Measurements from ENCODE around the gene BTNL8. TPM values are rescaled to one million over a fixed set of nuclear protein-coding genes. Genes with fewer than 3 reads are reported as not detected.

The BTNL8 gene
- total RNA-seq (not detected in 2 replicates), polyA plus RNA-seq (not detected in 2 replicates), polyA minus RNA-seq (not detected in 2 replicates), Bru-seq, nascent RNA (percentile 2 among the genes with signal in this experiment), BruChase-seq, experiment 1, labeled RNA remaining after a 6-hour chase (not detected), BruChase-seq, experiment 2, labeled RNA remaining after a 2-hour chase (percentile 6 among the genes with signal in this experiment)
- not detected in 2 replicates for polyA plus RNA-seq (2011; cell fraction: cytosol; rRNA removed)
- not detected in 2 replicates for polyA plus RNA-seq (2011; cell fraction: nucleus; rRNA removed)
- not detected in 2 replicates for polyA plus RNA-seq (2012)
- not detected for polyA minus RNA-seq (2011; cell fraction: cytosol; rRNA and poly(A)+ RNA removed)
- not detected in 2 replicates for polyA minus RNA-seq (2011; cell fraction: nucleus; rRNA and poly(A)+ RNA removed)
- long read RNA-seq, result 0 reads

- dilution Hi-C loops (cut with MboI; ENCODE audit: extremely low pct_ligation_motif_present, low sequenced_read_pairs) (no loop called here), intact Hi-C loops (cut with micrococcal nuclease) (no loop called here)
- no peaks in the 10 kb centered on the region for H3K79me2 ChIP-seq (ENCODE audit: control insufficient read depth, insufficient read depth, low read length)
- no peaks in the 10 kb centered on the region for H3K9me3 ChIP-seq (replicated peaks; ENCODE audit: control insufficient read depth, insufficient read depth, low read length)
- H3K27me3 ChIP-seq (ENCODE audit: control insufficient read depth in 2 of 2, insufficient read depth in 2 of 2, low read length in 2 of 2), result no peaks in the 10 kb centered on the region
- H3K4me2 ChIP-seq (ENCODE audit: insufficient read depth, low read length), result no peak within 1 kb of the TSS
- H3K9me1 ChIP-seq (replicated peaks; ENCODE audit: control insufficient read depth, extremely low read depth, insufficient read depth, low read length), result no peaks in the 10 kb centered on the region
- H2AFZ ChIP-seq (ENCODE audit: low read depth, low read length), result no peak within 1 kb of the TSS
- no peaks in the 10 kb centered on the region for H3K36me3 ChIP-seq (ENCODE audit: control insufficient read depth in 2 of 2, extremely low read depth in 1 of 2, insufficient read depth in 2 of 2, low read length in 2 of 2)
- FAIRE-seq, result no peak
- ChIA-PET POLR2A (no interaction called here), CTCF (no interaction called here)
- DNase-seq (ENCODE audit: low read depth, low spot score), result no peak
- BruUV-seq (replicated peaks), result no TSS peak
- no peaks in the 10 kb centered on the region for H3K4me1 ChIP-seq (ENCODE audit: control insufficient read depth, extremely low read depth, insufficient read depth, low read length)
- no peak within 1 kb of the TSS for H3K9ac ChIP-seq (replicated peaks; ENCODE audit: extremely low read depth, insufficient read depth, low read length)
- TF ChIP-seq FOS (IDR thresholded peaks at IDR 0.05; ENCODE audit: borderline replicate concordance, insufficient read depth, low read length), result no peak
- TF ChIP-seq JUN (IDR thresholded peaks at IDR 0.05; ENCODE audit: borderline replicate concordance, insufficient read depth, insufficient read length, low read depth), result no peak
- no peak for TF ChIP-seq POLR2AphosphoS5 (IDR thresholded peaks at IDR 0.05; ENCODE audit: insufficient read depth, low read depth, low read length)
- no peak for TF ChIP-seq POLR2A (IDR thresholded peaks at IDR 0.05; ENCODE audit: low read depth, low read length)
- TF ChIP-seq MAX (IDR thresholded peaks at IDR 0.05; ENCODE audit: insufficient read depth, insufficient read length), result no peak
- TF ChIP-seq CTCF (IDR thresholded peaks at IDR 0.05; ENCODE audit: extremely low read depth in 1 of 2, insufficient read depth in 1 of 2, low read depth in 1 of 2, low read length in 2 of 2), result no peak
- no peak for TF ChIP-seq GATA2 (IDR thresholded peaks at IDR 0.05; ENCODE audit: insufficient read depth, insufficient read length, low read depth, low read length)
- TF ChIP-seq EZH2 (IDR thresholded peaks at IDR 0.05; ENCODE audit: borderline replicate concordance, low read depth, low read length, severe bottlenecking), result no peak
- no peak for TF ChIP-seq MYC (IDR thresholded peaks at IDR 0.05; ENCODE audit: low read depth, low read length)
- no peak within 1 kb of the TSS for H3K27ac ChIP-seq (ENCODE audit: insufficient read depth, low read depth, low read length)
- H3K4me3 ChIP-seq (replicated peaks in 1 of 3; ENCODE audit: insufficient read depth in 1 of 3, low read depth in 1 of 3, low read length in 3 of 3), result no peak within 1 kb of the TSS
- H4K20me1 ChIP-seq (replicated peaks; ENCODE audit: control insufficient read depth, extremely low read depth, insufficient read depth, low read length), result no peaks in the 10 kb centered on the region
Measured at GRCh38 chr5:180898621-180899246, at the start of gene BTNL8. Gene BTNL8 (plus strand): TSS chr5:180899159. CDS start chr5:180899311, 152 bp downstream.
